ENCODE data around the gene IGIP.

IGIP gene

DNA sequence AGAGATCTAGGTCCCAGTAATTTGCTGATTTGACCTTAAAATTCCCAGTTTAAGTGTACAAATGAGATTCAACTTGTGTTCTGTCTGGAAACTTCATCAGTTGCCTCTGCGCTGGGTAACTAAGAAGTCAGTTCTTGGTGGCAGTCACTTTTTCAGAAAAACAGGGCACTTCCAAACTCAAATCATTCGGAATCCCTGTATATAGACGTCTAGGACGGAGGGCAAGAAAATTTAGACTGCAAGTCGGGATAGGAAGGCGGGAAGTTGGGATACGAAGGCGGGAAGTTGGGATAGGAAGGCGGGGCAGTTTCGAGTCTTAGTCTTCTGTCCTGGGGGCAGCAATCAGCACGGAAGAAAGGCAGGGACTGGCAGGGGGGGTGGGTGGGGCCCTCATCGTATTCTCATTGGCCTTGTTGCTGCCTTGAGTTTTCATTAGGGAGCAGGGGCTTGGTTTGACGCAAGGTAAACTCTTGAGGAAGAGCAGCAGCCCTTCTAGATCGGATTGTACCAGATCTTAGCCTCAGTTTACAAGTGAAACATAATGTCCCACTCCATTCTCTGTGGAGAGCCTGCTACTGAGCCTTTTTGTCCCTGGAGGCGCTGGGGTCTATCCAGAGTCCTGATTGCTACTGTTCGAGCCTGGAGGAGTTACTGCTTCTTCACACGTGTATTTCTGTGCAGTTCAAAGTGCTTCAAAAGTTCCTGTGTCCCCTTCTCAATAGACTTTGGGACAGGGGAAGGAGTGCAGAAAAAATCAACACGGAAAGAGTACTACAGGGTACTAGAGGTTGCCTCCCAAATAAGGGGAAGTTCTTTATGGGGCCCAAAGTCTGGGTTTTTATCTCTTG lies 14.5 kb upstream of the IGIP start:
- no peak for DNase-seq (ENCODE audit: low read depth)

DNA sequence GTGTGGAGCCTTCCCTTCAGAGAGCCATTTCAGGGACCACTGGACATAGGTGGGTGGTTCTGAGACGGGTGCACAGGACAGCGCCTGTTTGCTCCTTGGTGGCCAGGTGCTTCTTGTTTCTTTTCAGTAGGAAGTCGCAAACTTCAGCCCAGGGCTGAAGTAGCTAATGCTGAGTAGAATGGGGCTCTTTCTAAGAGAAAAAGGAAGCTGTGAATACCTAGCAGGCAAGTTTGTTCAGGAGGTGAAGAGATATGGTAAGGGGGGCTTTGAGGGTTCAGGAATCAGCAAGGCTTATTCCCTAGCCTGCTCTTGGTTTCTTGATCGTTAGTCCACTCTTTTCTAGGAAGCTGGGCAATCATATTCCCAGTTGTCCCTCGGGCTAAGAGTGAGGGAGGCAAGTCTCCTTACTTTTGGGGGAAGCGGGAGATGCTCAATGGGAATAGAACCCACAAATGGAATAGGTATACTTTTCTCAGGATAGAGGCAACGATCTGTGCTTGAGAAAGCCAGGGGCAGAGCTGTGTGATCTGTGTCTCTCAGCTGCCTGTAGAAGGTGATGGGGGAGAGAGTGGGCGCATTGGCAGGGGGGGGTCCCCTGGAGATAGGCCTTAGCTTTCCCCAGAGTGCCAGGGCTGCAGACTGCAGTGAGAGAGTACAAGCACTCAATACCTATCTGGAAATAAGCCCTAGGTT lies 13.7 kb upstream of the IGIP start:
- DNase-seq (ENCODE audit: low read depth): no peak

DNA sequence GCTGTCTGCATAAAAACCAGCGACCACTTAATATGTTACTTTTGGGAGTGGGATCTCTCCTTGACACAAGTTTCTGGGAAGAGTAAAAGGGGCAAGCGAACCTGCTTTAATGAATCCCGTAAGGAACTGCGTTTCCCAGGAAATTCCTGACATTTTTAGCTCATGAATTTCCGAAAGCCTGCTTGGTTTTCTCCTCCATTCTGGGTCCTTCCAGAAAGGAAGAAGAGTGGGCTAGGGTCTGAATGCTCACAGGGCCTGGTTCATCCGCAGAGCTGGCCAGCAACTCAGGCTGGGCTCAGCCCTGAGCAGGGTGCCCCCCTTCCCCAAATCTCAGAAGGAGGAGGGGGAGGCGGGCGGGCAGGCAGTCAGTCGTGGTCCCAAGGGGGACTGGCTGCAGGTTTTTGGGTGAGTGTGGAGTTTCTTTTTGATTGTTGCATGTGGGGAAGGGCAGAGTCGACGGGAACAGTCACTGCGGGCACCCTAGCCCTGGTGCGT lies 13.0 kb upstream of the IGIP start:
- no peak for DNase-seq (ENCODE audit: low read depth)

DNA sequence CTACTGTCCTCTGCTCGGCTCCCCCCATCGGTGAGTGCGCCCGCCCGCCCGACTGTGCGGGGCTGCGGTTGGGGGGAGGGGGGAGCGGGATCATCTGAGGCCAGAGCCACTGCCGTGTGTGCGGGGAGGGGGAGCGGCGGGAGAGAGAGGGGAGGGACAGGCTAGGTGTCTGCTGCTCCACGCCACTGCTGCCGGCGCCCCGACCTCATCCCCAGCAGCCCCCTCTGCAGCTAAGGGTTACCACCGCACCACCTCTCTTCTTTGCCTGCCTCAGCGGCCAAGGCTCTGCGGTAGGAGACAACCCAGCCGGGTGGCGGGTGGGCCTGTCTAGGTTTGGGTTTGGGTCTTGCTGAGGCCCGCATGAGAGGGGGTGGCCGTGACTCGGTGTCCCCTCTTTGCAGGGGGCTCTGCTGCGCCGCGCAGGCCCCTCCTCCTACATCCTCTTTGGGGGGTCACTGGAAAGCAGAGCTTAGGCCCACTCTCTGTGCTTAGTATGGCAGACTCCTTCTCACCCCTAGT lies 12.5 kb upstream of the IGIP start:
- DNase-seq (ENCODE audit: low read depth): no peak

DNA sequence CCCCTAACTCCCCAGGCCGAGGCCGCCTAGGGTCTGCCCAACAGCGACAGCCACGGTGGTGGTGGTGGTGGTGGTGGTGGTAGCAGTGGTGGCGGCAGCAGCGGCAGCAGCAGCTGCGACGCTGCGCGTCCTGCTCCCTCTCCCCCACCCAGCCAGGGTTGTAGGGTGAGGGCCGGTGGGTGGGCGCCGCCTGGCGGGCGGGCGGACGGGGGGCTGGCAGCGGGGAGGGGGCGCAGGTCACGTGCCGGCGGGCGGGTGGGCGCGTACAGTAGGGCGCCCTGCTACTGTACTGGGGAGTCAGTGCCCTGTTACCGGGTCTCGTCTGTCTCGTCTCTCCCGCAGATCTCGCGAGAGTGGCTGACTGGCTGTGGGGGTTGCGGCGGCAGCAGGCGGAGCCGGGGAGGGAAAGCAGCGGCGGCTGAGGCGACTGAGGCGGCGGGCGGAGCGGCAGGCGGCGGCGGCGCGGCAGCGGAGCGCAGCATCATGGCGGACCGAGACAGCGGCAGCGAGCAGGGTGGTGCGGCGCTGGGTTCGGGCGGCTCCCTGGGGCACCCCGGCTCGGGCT lies 12.0 kb upstream of the IGIP start, which contains the start of gene PURA:
Gene PURA, plus strand, starts transcription at position 411 of the 565 bp plus-strand sequence. Its CDS starts 73 bp downstream, at position 484.
- DNase-seq (ENCODE audit: low read depth): peak; percentile 69

DNA sequence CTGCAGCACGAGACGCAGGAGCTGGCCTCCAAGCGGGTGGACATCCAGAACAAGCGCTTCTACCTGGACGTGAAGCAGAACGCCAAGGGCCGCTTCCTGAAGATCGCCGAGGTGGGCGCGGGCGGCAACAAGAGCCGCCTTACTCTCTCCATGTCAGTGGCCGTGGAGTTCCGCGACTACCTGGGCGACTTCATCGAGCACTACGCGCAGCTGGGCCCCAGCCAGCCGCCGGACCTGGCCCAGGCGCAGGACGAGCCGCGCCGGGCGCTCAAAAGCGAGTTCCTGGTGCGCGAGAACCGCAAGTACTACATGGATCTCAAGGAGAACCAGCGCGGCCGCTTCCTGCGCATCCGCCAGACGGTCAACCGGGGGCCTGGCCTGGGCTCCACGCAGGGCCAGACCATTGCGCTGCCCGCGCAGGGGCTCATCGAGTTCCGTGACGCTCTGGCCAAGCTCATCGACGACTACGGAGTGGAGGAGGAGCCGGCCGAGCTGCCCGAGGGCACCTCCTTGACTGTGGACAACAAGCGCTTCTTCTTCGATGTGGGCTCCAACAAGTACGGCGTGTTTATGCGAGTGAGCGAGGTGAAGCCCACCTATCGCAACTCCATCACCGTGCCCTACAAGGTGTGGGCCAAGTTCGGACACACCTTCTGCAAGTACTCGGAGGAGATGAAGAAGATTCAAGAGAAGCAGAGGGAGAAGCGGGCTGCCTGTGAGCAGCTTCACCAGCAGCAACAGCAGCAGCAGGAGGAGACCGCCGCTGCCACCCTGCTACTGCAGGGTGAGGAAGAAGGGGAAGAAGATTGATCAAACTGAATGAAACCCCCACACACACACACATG lies 11.2 kb upstream of the IGIP start:
- DNase-seq (ENCODE audit: low read depth): no peak

DNA sequence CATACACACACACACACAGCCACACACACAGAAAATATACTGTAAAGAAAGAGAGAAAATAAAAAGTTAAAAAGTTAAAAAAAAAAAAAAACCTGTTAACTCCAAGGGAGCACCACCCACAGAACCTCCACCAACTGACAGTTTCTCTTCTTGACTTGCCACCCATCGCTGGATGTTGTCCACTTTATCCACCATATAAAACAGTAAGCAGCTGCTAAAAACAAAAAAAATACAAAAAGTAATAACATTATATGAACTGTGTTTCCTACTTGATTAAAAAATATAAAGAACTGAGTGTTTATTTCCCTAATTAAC lies 10.6 kb upstream of the IGIP start:
- no peak for DNase-seq (ENCODE audit: low read depth)

DNA sequence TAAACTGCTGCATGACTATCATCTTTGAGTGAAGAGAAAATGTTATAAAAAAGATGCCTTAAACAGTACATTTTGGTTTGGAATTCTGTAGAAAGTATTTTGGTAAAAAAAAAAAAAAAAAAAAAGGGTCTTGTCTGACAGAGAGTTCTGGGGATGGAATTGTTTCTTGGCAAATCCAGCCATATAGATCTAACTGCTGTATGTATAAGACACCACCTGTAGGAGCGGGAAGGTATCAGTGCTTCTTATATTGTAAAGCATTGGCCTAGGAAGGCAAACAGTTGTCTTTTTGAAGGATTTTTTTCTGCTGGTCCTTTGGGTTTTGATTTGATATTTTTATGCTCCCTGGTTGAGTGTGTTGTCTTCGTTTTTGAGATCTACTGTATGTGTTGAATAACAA lies 9.0 kb upstream of the IGIP start:
- no peak for DNase-seq (ENCODE audit: low read depth)

DNA sequence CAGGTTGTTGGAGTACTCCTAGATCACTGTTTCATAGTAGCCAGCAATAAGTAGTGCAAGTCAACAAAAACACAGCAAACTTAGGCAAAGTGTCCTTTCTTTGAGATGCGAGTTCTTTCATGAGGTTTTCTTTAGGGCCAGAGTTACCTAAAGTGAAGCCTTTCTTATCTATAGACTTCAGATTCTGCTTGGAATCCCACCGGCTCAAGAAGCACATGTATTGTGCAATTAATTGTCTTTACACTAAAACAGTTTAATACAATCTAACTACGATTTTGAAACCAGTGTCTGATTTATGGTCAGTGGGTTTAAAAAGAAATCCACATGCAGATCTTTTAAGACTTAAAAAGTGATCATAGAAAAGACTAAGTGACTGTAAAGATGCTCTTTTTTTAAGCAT lies 8.2 kb upstream of the IGIP start:
- DNase-seq (ENCODE audit: low read depth): no peak

DNA sequence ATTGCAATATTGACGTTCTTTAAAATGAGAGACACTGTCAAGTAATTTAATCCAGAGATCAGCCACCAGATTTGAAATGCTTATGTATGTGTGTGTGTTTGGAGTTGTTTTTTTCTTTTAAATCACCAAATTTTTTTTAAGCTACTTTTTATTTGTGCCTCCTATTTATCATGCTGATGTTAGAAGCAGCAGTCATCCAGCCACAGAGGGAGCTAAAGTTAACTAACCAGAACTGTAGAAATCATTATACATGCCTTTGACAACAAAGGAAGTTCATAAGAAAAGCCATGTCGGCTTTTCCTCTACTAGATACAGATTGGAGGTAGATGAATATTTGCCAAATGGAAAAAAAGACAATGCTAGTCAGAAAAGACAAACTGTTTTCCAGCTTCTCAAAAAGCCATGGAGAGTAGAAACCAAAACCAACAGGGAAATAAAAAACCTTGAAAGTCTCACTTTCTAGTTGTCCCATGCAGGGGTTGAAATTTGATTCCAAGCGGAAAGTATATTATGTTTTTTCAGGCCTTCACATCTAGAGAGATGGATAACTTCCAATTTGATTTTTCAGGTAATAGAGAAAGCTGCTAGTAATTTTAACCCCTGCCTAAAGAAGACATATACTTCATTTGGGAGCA lies 7.3 kb upstream of the IGIP start:
- no peak for DNase-seq (ENCODE audit: low read depth)

DNA sequence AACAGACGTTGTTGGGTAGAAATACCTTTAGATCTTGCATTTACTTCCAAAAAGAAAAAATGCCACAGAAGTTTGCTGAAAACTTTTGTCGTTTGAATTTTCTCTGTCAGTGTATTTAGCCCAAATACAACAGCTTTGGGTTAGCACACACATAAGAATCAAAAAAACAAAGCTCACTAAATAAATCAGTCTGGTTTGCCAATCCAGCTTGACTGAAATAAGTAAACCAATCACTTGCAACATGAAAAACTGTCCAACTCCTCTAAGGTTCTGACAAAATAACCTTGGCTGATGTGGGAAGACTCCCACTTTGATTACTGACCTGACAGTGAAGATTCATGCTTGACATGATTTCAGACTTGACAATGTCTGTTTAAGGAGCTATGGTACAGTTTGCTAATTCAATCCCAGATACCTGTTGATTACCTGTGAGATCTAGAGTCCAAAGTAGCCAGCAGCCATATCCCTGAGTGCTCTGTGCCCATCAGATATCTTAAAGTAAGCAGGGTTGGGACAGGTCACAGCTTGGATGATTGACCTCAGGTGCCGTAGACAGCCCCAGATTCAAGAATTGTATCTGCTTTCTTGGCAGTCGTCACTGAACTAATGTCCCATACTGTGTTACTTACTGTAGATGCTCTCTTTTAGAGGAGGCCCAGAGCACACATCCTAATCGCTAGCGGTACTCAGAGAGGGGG lies 727 bp downstream of the IGIP start:
- no peak for DNase-seq (ENCODE audit: low read depth)

DNA sequence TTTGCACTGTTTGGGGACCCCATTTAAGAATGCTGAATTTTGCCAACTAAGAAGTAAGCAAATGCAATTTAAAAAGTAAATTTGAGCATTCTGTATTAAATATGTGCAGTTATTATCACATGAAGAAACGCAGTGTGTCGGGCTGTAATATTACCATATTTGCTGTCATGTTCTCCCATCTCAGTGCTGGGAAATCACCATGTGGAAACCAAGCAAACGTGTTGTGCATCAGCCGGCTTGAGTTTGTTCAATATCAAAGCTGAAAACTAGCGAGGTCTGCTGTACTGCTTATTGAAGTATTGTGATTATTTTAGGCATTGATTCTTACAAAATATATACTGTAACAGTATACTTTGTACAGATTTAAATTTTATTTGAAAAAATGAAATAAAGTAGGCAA lies 2.6 kb downstream of the IGIP start:
- no peak for DNase-seq (ENCODE audit: low read depth)

DNA sequence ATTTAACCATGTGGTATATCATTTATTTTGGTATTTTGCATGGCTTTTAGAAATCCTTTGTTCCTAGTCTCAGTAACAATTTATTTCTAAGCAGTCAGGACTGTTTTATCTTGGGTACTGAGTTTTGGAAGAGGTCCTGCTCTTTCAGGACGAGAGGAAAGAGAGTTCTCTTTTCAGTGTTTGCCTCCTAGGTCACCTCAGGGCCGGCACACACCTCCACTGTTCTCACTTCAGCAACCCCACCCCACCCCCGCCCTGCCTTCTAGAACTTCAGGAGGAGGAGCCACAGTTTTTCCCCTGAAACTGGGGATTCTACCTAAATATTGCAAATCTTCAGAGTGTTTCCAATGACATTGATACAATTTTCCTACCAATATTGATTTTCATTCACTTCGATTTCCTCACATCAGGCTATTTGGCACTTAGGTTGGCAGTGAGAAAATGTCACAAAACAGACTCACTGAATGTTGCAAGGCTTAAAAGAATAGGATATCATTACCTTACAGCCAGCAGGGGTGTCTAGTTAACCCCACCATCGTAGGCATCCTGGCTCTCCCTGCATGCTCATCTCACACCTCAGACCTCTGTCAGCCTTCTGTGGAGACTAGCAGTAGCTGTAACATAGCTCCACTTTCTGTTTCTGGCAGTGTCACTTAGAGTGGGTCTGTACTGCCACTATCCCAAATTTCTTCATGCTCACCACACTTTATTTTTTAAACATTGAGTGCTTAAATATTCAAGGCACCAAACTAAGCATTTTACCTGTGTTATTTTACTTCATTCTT lies 5.4 kb downstream of the IGIP start:
- no peak for DNase-seq (ENCODE audit: low read depth)

DNA sequence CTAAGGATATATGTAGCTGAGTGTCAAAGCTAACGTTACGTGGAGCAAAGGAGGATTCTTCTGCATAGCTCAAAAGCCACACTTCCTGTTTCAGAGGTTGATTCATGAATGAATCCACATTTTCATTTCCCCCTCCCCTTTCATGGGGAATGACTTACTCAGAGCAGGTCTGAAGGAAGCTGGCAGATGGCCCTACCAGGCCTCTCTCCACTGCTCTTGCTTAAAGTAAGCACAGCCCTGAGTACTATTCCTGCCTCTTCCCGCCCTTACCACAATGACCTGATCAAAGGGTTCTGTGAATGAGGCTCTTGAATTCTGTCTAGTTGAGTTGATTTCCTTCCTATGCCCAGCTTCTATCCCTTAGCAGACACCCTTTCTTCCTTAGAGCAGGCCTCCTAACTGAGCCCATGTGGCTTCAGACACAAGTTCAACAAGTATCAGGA lies 6.3 kb downstream of the IGIP start:
- no peak for DNase-seq (ENCODE audit: low read depth)

DNA sequence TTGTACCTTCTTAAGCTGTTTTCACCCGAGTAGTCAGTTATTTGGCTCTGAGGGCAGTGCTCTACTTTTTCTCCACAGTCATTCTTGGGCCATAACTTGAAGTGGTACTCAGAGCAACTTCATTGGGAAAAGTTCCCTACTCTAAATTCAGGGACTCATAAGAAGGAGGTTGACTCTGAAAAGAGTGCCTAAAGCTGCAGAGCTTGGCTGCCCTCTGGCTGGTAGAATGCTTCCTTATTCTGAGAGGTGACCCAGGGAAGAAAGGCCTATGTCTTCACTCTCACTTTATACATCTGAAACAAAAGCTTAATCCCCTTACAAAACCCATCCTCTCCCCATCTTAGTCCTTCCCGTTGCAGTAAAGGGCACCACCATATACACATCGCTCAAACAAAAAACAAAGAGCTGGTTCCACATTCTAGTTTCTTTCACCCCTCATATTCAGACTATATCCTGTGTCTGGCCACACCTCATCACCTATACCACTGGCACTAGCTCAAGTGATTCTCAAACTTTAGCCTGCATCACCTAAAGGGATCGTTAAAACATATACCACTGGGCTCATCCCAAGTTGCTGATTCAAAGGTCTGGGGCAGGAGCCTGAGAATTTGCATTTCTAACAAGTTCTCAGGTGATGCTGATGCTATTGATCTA lies 7.9 kb downstream of the IGIP start:
- no peak for DNase-seq (ENCODE audit: low read depth)

DNA sequence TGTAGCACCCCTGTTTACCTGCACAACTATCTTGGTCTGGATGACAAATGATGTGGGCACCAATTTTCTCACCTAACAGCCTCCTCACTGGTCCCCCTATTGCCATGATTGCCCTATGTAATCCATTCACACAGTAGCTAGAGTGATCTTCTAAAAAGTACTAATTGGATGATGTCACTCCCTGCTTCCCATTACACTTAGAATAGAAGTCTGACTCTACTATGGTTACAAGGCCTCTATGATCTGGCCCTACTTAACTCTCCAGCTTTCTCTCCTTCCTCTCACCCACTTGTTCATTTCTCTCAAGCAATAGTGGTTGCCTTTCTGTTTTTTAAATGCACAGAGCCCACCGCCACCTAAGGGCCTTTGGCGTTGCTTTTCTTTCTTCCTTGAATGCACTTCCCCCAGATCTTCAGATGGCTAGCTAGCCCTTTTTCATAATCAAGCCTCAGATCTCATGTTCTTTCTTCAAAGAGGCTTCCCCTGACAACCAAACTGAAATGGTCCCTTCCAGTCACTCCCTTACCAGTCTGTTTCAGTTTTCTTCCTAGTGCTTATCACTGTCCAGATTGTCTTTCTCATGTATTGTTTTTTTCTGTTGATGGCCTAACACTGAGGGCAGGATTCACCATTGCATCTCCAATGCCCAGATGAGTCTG lies 8.7 kb downstream of the IGIP start:
- no peak for DNase-seq (ENCODE audit: low read depth)

DNA sequence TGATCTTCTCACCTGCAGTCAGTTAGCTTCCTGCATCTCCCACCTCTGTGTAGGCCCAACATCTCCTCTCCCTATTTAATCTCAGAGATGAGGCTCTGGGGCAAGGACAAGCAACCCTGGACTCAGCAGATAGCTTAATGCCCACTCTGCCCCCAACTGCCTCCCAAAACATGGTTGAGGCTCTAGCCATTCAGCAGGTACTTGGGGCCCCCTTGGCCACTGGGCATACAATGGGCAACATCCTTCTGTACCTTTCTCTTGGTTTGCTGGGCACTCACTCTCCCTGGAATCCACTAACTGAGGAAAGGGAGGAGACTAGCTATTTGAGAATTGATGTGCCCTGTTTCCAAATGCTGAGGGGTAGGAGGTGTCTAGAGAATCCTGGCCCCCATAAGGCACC lies 9.4 kb downstream of the IGIP start:
- DNase-seq (ENCODE audit: low read depth): no peak

DNA sequence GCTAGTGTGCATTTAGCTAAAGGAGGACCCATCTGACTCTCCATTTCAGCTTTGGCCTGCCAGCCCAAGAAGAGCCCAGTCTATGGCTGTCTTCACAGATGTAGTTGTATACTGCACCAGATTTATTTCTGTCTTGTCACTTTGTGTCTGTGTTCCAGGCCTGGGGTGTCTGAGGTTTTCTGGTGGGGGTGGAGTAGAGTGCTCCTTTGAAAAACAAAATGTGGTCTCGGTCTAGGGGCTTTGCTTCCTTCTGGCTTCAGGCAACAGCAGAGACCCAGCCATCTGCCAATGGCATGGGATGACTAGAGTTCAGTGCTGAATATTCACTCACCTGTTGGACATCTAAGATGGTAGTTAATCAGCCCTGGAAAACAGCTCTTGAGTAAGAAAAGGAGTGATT lies 10.9 kb downstream of the IGIP start:
- no peak for DNase-seq (ENCODE audit: low read depth)

DNA sequence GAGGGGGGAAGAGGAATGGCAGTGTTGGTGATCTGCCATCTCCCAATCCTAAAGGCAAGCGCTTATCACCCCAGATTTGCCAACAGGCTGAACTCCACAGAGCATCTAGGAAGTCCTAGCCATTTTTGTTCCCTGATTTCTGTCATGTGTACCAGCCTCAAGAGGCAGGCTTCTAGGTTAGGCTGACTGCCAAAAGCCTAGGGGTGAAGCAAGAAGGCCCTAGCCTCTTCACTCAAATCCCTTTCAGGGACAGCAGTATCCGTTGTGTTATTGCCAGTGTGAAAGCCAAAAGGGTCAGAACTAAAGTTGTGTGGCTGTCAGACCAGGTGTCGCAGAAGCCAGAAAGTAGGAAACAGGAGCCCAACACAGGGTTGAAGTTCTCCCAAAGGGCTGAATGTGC lies 14.7 kb downstream of the IGIP start:
- DNase-seq (ENCODE audit: low read depth): no peak
